DOHH2 (cell line): ENCODE measurements around the gene RASGRP3.
A peak's percentile ranks its signal among the peaks of the same experiment; 100 is the strongest.

Experiments
- H3F3A ChIP-seq: fragments of 200-600 bp; sonication (generic), shearing (Covaris generic); 2 replicates; pipeline ENCODE4 v1.6.0; 2016; ENCODE audit warnings: antibody characterized with exemption, mild to moderate bottlenecking; ENCODE audit not compliant: control insufficient read depth, insufficient read depth
- H3K27ac ChIP-seq: fragments of 200-600 bp; sonication (generic); 2 replicates; pipeline ENCODE4 v1.5.1; 2014; ENCODE audit warnings: low read depth, mild to moderate bottlenecking, low read length, moderate library complexity
- H3K27me3 ChIP-seq: fragments of 200-600 bp; sonication (generic); 2 replicates; pipeline ENCODE4 v1.6.1; 2014; ENCODE audit warnings: mild to moderate bottlenecking, low read length, mixed read lengths; ENCODE audit not compliant: control insufficient read depth
- H3K36me3 ChIP-seq: fragments of 200-600 bp; sonication (generic); 2 replicates; pipeline ENCODE4 v1.6.1; 2014; ENCODE audit warnings: mild to moderate bottlenecking, low read length, moderate library complexity, mixed read lengths; ENCODE audit not compliant: control insufficient read depth
- H3K4me1 ChIP-seq: fragments of 200-600 bp; sonication (generic); 2 replicates; pipeline ENCODE4 v1.6.1; 2014; ENCODE audit warnings: mild to moderate bottlenecking, low read length, mixed read lengths; ENCODE audit not compliant: control insufficient read depth
- H3K4me2 ChIP-seq: fragments of 200-600 bp; sonication (generic); 2 replicates; pipeline ENCODE4 v1.6.0; 2014; ENCODE audit warnings: mild to moderate bottlenecking, low read length, moderate library complexity
- H3K4me3 ChIP-seq: fragments of 200-600 bp; sonication (generic); 2 replicates; pipeline ENCODE4 v1.5.1; 2014; ENCODE audit warnings: mild to moderate bottlenecking, low read length, mixed read lengths
- H3K79me2 ChIP-seq: fragments of 200-600 bp; sonication (generic); 2 replicates; pipeline ENCODE4 v1.6.1; 2014; ENCODE audit warnings: mild to moderate bottlenecking, low read length, mixed read lengths; ENCODE audit not compliant: control insufficient read depth
- H3K9me2 ChIP-seq: fragments of 200-600 bp; sonication (generic); replicated peaks from 2 replicates; pipeline ENCODE4 v1.6.1; 2014; ENCODE audit warnings: mild to moderate bottlenecking, low read length, mixed read lengths; ENCODE audit not compliant: control insufficient read depth
- H3K9me3 ChIP-seq: fragments of 200-600 bp; sonication (generic); 2 replicates; pipeline ENCODE4 v1.6.1; 2014; ENCODE audit warnings: antibody characterized with exemption, low read length, mixed read lengths; ENCODE audit not compliant: control insufficient read depth, insufficient read depth
- H4K20me1 ChIP-seq: fragments of 200-600 bp; sonication (generic); 2 replicates; pipeline ENCODE4 v1.6.0; 2014; ENCODE audit warnings: low read depth, mild to moderate bottlenecking, antibody characterized with exemption, low read length, moderate library complexity; ENCODE audit not compliant: control insufficient read depth, insufficient read depth
- CTCF ChIP-seq: fragments of 200-600 bp; sonication (generic); IDR thresholded peaks from one replicate; pipeline ENCODE4 v1.5.1; 2014; ENCODE audit warnings: antibody characterized with exemption, mild to moderate bottlenecking, low read depth, low read length; ENCODE audit not compliant: poor library complexity, severe bottlenecking
- EZH2phosphoT487 ChIP-seq: fragments of 200-600 bp; sonication (generic); IDR thresholded peaks from 2 replicates; pipeline ENCODE4 v1.6.1; 2017; ENCODE audit warnings: borderline replicate concordance, mild to moderate bottlenecking, antibody characterized with exemption, low read length, moderate library complexity, mixed read lengths

Gene RASGRP3

GRCh38 chr2:33500177-33500576 lies 23.7 kb downstream of the RASGRP3 start:
- Histone ChIP-seq H3K9me2 (no peaks in the 10 kb centered on the region), H3K27ac (no peak overlapping the region), H3K79me2 (peaks cover 100% of the 10 kb centered on the region), H3F3A (0 out of 2 replicates have a peak, but pooled peaks cover 10% of the 10 kb centered on the region), H3K9me3 (no peaks in the 10 kb centered on the region), H3K4me2 (no peak overlapping the region), H3K36me3 (peaks cover 74% of the 10 kb centered on the region), H4K20me1 (no peaks in the 10 kb centered on the region), H3K4me3 (no peak overlapping the region), H3K27me3 (no peaks in the 10 kb centered on the region), H3K4me1 (peaks cover 86% of the 10 kb centered on the region)
- TF ChIP-seq CTCF, result no peak
- no peak for TF ChIP-seq EZH2phosphoT487

- Histone ChIP-seq H4K20me1 (no peaks in the 10 kb centered on the region), H3K9me3 (no peaks in the 10 kb centered on the region), H3K27me3 (no peaks in the 10 kb centered on the region), H3K4me2 (peak overlapping the region; percentile 30), H3K27ac (0 out of 2 replicates have a peak overlapping the region, but pooled peaks have one; percentile 17), H3K4me3 (no peak overlapping the region), H3K36me3 (peaks cover 79% of the 10 kb centered on the region), H3F3A (0 out of 2 replicates have a peak, but pooled peaks cover 7% of the 10 kb centered on the region), H3K79me2 (peaks cover 100% of the 10 kb centered on the region), H3K9me2 (no peaks in the 10 kb centered on the region), H3K4me1 (peaks cover 67% of the 10 kb centered on the region)
- TF ChIP-seq CTCF, result no peak
- no peak for TF ChIP-seq EZH2phosphoT487
Measured at GRCh38 chr2:33502025-33502424, 25.6 kb downstream of the RASGRP3 start.

GRCh38 chr2:33503002-33503401 lies 26.6 kb downstream of the RASGRP3 start:
- no peaks in the 10 kb centered on the region for H3K27me3 ChIP-seq
- H3K4me3 ChIP-seq, result no peak overlapping the region
- H4K20me1 ChIP-seq, result no peaks in the 10 kb centered on the region
- peaks cover 62% of the 10 kb centered on the region for H3K4me1 ChIP-seq
- no peak overlapping the region for H3K27ac ChIP-seq
- H3K36me3 ChIP-seq, result peaks cover 76% of the 10 kb centered on the region
- H3F3A ChIP-seq, result 0 out of 2 replicates have a peak, but pooled peaks cover 4% of the 10 kb centered on the region
- peaks cover 100% of the 10 kb centered on the region for H3K79me2 ChIP-seq
- TF ChIP-seq EZH2phosphoT487, result no peak
- TF ChIP-seq CTCF, result no peak
- H3K4me2 ChIP-seq, result no peak overlapping the region
- H3K9me2 ChIP-seq, result no peaks in the 10 kb centered on the region
- no peaks in the 10 kb centered on the region for H3K9me3 ChIP-seq
